ENCODE measurements around the gene ERC2. TPM values are rescaled to one million over a fixed set of nuclear protein-coding genes. Genes with fewer than 3 reads are reported as not detected.

ERC2 gene
- total RNA-seq, 1 donor from 2014 or later = 1.5 TPM

DNA sequence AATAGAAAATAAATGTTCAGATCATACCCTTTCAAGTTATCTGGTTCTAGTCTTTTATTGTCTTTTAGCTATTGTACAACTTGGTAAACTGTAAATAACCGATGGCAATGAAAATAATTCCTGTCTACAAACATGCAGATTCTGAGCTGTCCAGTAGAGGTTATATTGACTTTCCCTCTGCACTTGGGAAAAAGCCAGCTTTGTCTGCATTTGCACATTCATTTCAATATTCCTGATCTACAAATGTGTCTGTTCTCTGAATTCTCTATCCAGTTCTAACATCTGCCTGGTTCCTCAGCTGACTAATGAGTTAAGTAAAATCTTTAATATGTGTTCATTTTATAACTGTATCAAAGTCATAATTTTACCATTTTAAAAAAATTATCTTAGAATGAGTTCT lies 408.5 kb downstream of the ERC2 start:
- intact Hi-C loops (cut with DNase I) = no loop called here
- TF ChIP-seq CTCF (IDR thresholded peaks at IDR 0.05) = no peak
- no peak overlapping the region for H3K27ac ChIP-seq

DNA sequence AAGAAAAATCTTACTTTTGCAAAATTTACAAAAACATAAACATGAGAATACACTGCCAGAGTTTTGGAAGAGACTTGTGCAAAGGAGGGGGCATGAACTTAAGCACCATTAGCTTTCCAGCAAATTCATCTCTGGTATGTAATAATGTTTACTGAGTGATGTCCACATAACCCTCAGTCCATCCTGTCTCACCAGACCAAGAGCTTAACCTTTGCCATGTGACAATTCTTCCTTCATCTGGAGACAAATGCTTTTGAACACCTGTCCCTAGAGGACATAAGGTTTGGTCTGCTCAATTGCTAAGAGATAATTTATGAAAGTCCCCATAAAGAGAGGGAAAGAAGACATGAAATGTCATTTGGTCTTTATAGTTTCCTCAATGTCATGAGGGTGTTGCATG lies 412.3 kb downstream of the ERC2 start:
- no peak for DNase-seq
- Histone ChIP-seq H3K36me3 (no peaks in the 10 kb centered on the region), H3K9me3 (no peaks in the 10 kb centered on the region), H3K27ac (no peak overlapping the region), H3K4me1 (no peaks in the 10 kb centered on the region), H3K27me3 (ENCODE audit: low read depth) (no peaks in the 10 kb centered on the region), H3K4me3 (no peak overlapping the region)
- no peak for TF ChIP-seq CTCF (IDR thresholded peaks at IDR 0.05)
- ATAC-seq = no peak
- intact Hi-C loops (cut with DNase I) = no loop called here

More for the DNA sequence above, 408.5 kb downstream of the ERC2 start:
- H3K36me3 ChIP-seq = no peaks in the 10 kb centered on the region
- H3K9me3 ChIP-seq = no peaks in the 10 kb centered on the region
- H3K27me3 ChIP-seq (ENCODE audit: low read depth) = no peaks in the 10 kb centered on the region
- DNase-seq (no peak), ATAC-seq (no peak)
- no peaks in the 10 kb centered on the region for H3K4me1 ChIP-seq
- no peak overlapping the region for H3K4me3 ChIP-seq

- TF ChIP-seq CTCF (IDR thresholded peaks at IDR 0.05) = no peak
Observed at GRCh38 chr3:56055546-56055945, 412.7 kb downstream of the ERC2 start.

GRCh38 chr3:56054844-56055243 lies 413.4 kb downstream of the ERC2 start:
- ATAC-seq (no peak), DNase-seq (no peak)
- Histone ChIP-seq H3K27ac (no peak overlapping the region), H3K36me3 (no peaks in the 10 kb centered on the region), H3K4me1 (no peaks in the 10 kb centered on the region), H3K9me3 (no peaks in the 10 kb centered on the region), H3K4me3 (no peak overlapping the region), H3K27me3 (ENCODE audit: low read depth) (no peaks in the 10 kb centered on the region)
- intact Hi-C loops (cut with DNase I) = no loop called here
- no peak for TF ChIP-seq CTCF (IDR thresholded peaks at IDR 0.05)

More at GRCh38 chr3:56055546-56055945, 412.7 kb downstream of the ERC2 start:
- no peak overlapping the region for H3K27ac ChIP-seq
- no peak for DNase-seq
- H3K36me3 ChIP-seq = no peaks in the 10 kb centered on the region
- no peak for ATAC-seq
- H3K27me3 ChIP-seq (ENCODE audit: low read depth) = no peaks in the 10 kb centered on the region
- no peaks in the 10 kb centered on the region for H3K4me1 ChIP-seq
- no peak overlapping the region for H3K4me3 ChIP-seq
- intact Hi-C loops (cut with DNase I) = no loop called here
- no peaks in the 10 kb centered on the region for H3K9me3 ChIP-seq

GRCh38 chr3:56053727-56054126 lies 414.5 kb downstream of the ERC2 start:
- H3K27ac ChIP-seq = no peak overlapping the region
- DNase-seq = no peak
- ATAC-seq = no peak
- no peaks in the 10 kb centered on the region for H3K9me3 ChIP-seq
- no peaks in the 10 kb centered on the region for H3K27me3 ChIP-seq (ENCODE audit: low read depth)
- TF ChIP-seq CTCF (IDR thresholded peaks at IDR 0.05) = no peak
- H3K4me1 ChIP-seq = no peaks in the 10 kb centered on the region
- H3K36me3 ChIP-seq = no peaks in the 10 kb centered on the region
- intact Hi-C loops (cut with DNase I) = no loop called here
- H3K4me3 ChIP-seq = no peak overlapping the region

GRCh38 chr3:56052188-56052587 lies 416.1 kb downstream of the ERC2 start:
- ATAC-seq (no peak), DNase-seq (no peak)
- Histone ChIP-seq H3K4me3 (no peak overlapping the region), H3K4me1 (no peaks in the 10 kb centered on the region), H3K9me3 (no peaks in the 10 kb centered on the region), H3K27ac (no peak overlapping the region), H3K27me3 (ENCODE audit: low read depth) (no peaks in the 10 kb centered on the region), H3K36me3 (no peaks in the 10 kb centered on the region)
- TF ChIP-seq CTCF (IDR thresholded peaks at IDR 0.05) = no peak
- intact Hi-C loops (cut with DNase I) = no loop called here

Measured in lower lobe of right lung (tissue), 2 donors.